ENCODE measurements around the gene SIRT2.
A peak's percentile ranks its signal among the peaks of the same experiment; 100 is the strongest.
"Not testable (repeated sequence)": the region's sequence is repeated elsewhere in the genome, so short reads cannot be mapped to it uniquely, and the experiment has no call there.

Gene SIRT2

DNA sequence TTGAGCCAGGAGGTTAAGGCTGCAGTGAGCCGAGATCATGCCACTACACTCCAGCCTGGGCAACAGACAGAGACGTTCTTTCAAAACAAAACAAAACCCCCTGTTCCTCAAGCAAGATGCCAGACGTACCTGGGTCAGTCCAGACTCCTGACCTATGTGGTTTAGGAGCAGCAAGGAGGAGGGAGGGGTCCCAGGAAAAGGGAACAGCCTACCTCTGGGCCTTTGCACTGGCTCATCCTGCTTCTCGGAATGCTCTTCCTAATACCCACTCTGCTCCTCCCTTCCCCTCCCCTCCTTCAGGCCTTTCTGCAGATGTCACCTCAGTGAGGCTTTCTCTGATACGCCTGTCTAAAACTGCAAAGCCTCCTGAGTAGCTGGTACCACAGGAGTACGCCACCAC is 30.9 kb downstream of the SIRT2 start:
- DNase-seq (ENCODE audit: low read depth): no peak

DNA sequence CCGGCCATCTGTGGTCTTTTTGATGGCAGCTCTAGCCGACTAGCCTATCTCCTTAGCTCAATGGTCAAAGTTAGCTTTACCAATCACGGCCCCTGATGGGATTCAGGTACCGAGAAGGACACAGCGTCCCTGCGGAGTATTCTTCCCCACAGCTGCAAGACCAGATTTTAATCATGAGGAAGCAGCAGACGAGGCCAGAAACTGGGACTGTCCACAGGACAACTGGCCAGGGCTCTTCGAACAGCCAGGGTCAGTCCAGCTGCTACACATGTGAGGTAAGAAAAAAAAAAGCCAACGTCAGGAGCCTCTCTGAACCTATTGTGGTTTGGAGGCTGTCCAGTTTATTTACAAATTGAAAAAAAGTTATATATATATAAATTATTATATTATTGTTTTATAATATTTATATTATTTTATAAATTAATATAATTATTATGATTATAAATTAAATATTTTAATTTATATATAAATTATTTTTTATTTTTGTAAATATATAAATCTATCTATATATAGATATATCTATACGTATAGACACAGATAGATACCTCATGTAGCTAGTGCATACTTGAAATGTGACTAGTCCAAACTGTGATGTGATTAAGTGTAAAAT is 32.1 kb downstream of the SIRT2 start:
- DNase-seq (ENCODE audit: low read depth): no peak

DNA sequence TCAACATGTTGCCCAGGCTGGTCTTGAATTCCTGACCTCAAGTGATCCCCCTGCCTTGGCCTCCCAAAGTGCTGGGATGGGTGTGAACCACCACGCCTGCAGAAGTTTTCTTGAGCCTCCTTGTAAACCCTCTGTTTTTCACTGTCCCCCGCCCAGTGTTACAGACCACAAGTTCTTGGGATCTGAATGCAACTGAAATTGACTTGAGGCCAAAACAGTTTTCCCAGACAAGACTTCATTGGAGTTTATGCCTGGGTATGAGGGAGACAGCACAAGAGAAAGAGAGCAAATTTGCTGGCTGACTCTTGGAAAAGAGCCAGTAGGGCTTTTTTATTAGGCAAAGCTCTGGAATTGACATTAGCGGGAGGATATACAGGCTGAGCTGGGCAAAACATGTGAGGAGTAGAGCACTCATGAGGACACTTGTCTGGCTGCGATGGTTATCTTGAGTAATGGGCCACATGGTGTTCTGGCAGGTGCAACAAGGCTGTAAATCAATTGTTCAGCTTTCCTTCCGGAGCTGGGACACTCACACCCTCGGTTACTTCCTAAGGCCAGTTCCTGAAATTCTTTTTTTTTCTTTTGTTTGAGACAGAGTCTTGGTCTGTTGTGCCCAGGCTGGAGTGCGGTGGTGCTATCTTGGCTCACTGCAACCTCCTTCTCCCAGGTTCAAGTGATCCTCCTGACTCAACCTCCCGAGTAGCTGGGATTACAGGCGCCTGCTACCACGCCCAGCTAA is 36.9 kb downstream of the SIRT2 start:
- no peak for DNase-seq (ENCODE audit: low read depth)

DNA sequence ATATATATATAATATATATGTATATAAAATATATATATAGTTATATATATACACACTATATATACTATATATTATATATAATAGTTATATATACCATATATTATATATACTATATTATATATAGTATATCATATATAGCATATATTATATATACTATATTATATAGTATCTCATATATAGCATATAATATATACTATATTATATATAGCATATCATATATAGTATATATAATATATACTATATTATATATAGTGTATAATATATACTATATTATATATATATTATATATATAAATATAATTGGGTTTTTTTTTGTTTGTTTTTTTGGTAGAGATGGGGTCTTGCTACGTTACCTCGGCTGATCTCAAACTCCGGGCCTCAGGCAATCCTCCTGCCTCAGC is 38.0 kb downstream of the SIRT2 start:
- no peak for DNase-seq (ENCODE audit: low read depth)

DNA sequence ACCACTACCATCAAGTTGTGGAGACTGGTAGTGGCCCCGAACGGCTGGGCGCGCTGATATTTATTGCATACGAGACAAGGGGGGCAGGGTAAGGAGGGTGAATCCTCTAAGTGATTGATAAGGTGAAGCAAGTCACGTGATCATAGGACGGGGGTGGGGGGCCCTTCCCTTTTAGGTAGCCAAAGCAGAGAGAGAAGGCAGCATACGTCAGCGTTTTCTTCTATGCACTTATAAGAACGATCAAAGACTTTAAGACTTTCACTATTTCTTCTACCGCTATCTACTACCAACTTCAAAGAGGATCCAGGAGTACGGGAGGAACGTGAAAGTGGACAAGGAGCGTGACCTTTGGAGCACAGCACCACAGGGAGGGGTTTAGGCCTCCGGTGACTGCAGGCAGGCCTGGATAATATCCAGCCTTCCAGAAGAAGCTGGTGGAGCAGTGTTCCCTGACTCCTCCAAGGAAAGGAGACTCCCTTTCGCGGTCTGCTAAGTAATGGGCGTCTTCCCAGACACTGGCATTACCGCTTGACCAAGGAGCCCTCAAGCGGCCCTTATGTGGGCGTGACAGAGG is 39.7 kb downstream of the SIRT2 start:
- DNase-seq (ENCODE audit: low read depth): not testable (repeated sequence)

DNA sequence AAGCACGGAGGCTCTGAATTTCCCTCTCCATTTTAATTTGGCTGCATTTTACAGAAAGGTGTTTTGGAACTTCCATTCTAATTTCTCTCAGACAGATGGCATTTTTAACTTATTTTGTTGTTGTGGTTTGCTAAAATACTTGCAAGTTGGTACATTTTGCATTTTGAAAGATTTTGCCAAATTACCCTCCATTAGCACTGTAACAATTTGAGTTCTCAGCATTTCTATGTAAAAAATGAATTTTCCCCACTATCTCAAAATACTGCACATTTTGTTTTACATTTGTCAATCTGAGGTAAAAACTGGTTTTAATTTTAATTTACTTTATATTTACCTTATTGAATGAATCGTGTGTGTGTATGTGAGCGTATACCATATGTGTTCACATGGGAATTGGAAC is 42.6 kb downstream of the SIRT2 start:
- no peak for DNase-seq (ENCODE audit: low read depth)

DNA sequence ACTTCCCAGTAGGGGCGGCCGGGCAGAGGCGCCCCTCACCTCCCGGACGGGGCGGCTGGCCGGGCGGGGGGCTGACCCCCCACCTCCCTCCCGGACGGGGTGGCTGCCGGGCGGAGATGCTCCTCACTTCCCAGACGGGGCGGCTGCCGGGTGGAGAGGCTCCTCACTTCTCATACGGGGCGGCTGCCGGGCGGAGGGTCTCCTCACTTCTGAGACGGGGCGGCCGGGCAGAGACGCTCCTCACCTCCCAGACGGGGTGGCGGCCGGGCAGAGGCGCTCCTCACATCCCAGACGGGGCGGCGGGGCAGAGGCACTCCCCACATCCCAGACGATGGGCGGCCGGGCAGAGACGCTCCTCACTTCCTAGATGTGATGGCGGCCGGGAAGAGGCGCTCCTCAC is 43.7 kb downstream of the SIRT2 start:
- DNase-seq (ENCODE audit: low read depth): not testable (repeated sequence)

DNA sequence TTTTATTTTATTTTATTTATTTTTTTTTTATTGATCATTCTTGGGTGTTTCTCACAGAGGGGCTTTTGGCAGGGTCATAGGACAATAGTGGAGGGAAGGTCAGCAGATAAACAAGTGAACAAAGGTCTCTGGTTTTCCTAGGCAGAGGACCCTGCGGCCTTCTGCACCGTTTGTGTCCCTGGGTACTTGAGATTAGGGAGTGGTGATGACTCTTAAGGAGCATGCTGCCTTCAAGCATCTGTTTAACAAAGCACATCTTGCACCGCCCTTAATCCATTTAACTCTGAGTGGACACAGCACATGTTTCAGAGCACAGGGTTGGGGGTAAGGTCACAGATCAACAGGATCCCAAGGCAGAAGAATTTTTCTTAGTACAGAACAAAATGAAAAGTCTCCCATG is 44.5 kb downstream of the SIRT2 start:
- DNase-seq (ENCODE audit: low read depth): not testable (repeated sequence)

DNA sequence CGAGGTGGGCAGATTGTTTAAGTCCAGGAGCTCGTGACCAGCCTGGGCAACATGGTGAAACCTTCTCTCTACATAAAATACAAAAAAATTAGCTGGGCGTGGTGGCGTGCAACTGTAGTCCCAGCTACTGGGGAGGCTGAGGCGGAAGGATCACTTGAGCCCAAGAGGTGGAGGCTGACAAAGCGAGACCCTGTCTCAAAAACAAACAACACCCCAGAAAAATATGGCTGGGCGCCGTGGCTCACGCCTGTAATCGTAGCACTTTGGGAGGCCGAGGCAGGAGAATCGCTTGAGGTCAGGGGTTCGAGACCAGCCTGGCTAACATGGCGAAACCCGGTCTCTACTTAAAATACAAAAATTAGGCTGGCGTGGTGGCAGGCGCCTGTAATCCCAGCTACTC is 46.2 kb downstream of the SIRT2 start:
- DNase-seq (ENCODE audit: low read depth): no peak

DNA sequence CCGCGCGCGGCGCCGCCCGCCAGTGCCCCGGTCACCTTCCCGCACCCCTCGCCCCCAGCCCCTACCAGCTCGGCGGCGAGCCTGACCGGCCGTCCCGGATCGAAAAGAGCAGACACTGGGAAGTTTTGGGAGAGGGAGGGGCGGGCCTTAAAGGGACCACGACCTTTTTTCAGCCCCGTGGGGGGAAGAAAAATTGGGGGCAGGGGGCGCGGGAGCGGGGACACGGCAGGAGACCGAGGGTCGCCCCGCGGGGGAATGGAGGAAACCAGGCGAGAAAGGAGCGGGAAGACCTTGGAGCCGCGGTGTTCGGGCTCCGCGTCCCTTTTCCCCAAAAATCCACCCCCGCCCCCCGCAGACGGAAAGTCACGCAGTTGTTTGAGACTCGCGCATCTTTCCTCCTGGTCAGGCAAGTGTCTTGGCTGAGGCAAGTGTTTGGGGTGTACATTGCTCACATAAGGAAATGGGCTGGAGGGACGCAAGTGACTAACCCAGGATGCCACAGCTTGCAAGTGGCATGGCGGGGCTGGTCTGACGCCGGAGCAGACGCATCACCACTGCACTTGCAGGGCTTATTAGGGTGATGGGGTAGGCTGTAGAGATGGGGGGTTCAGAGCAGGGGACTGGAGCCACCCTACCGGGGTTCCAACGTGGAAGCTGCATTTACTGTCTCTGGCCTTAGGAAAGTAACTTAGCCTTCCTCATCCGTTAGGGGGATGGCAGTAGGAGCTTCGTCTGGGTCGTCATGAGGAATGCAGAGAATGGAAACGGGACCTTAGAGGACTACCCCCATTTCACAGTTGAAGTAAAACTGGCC is 47.0 kb downstream of the SIRT2 start:
- DNase-seq (ENCODE audit: low read depth): peak; percentile 53

DNA sequence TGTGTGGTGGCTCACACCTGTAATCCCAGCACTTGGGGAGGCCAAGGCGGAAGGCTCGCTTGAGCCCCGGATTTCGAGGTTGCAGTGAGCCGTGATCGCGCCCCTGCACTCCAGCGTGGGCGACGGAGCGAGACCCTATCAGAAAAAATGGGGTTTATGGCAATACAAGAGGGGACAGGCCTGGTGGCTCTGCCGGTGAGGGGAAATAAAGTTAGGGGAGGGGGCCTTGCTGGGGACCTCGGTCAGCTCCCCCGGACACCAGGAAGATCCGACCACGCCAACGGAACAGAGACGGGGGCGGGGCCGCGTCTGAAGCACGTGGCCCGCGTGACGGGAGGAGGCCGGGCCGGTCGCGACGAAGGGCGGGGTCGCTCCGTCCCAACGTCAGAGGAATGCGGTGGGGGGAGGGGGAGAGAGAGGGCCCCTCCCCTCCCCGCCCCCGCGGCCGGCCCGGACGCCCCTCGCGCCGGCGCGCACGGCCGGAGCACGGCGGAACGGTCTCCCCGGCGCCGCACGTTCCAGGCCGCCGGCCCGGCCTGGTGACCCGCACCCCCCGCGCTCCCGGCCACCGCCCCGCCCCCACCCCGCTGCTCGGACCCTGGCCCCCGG is 47.7 kb downstream of the SIRT2 start:
- DNase-seq (ENCODE audit: low read depth): peak; percentile 83

DNA sequence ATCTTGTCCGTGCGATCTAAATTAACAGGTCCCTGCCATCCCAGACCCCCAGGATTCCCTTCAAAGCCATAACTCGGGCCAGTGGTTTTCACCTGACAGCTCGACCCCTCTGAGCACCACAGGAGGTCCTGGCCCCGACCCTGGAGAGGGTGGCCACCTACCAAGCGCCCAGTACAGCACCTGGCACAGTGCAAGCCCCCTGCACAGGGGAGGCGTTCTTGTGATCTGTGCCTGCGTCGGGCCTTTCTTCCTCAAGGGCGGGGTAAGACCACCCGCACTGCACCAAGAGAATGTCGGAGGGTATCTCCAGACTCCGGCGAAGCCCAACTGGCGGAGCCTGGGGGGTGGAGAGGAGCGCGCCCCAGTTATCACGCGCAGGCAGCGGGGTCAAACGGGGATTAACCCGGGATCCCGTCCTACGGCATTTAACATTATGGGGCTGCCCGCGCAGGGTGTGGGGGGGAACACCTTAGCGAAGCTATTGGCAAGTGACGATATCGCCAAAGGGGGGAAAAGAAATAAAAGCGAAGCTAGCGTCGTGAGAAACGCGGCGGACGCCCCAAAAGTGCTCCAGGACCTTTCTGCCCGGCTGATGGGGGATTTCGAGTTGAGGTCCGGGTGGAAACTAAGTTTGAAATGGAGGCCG is 48.3 kb downstream of the SIRT2 start:
- peak; percentile 36 for DNase-seq (ENCODE audit: low read depth)

DNA sequence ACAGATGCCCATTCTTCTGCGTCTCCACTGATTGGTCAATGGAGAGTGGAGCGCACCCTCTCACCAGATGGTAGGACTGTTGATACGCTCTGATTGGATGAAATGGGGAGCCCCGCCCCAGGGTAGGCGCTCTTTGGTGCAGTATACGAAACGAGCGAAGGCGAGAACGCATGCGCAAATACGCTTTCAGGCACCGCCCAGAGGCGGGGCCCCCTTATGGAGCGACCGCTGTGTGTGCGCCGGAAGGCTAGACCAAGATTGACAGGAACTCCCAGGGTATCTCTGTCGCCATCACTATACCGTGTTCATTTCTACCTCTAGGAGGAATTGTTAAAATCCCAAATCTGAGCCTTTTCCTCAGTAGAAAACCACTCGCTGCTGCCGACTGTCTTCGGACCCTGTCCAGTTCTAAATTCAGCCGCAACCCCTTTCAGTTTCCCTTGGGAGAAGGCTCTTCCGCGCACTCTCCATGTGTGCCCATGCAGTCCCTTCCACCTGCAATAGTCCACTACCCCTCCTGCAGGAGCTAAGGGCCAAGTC is 48.9 kb downstream of the SIRT2 start:
- peak; percentile 98 for DNase-seq (ENCODE audit: low read depth)

DNA sequence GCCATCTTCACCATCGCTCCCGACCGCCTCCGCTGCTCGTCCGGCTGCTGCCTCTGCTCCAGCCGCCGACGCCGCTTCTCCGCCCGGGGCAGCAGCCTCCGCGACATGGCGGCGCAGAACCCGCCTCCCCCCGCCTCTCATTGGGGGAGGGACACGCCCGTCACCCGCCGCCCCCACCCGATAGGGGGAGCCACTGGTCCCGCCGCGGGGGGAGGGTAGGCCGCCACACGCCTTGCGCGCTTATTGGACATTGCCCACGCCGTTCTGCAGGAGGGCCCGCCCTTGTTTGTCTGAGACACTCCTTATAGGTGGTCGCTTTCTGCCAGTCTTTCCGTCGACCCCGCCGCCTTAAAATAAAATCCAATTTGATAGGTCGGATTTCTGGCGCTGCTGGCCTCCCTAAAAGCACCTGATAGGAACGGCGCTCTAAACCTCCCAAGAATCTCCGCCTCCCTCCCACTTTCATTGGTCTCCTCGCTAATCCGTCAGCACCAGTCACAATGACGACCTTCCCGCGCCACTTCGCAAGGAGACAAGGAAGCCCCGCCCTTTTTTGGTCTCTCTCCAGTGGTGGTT is 49.5 kb downstream of the SIRT2 start, which contains the start of gene HNRNPL:
Gene HNRNPL (minus strand): TSS at position 127 of the 576 bp plus-strand sequence. CDS start 20 bp downstream, at position 107.
- DNase-seq (ENCODE audit: low read depth): peak; percentile 98

DNA sequence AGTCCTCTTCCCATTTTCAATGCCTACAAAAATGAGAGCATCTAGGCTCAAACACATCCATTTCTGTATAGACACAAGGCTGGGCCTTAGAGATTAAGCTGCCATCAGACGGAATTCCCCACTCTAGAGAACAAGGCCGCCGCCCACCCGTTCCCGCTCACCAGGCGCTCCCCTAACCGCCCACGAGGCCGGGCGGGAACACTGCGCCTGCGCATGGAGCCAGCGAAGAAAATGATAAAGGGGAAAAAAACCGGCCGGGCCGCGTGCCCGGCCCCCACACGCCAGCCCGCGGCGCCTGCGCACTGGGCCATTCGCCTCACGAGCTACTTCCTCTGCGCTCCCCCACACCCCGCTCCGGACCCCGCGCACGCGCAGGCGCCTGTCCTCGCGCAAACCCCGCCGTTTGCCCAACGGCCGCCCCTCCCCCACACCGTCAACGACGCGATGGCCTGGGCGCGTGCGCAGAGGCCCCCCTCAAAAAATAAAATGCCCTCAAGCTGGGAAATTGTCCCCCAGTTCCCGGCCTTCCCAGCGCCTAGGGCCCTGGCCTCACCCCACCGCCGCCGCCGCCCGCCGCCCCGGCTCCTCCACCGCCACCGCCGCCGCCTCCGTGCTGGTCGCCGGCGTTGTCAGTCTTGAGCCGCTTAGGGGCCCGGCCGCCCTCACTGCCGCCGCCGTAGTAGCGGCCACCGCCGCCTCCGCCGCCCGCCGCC is 50.1 kb downstream of the SIRT2 start:
- peak; percentile 99 for DNase-seq (ENCODE audit: low read depth)

DNA sequence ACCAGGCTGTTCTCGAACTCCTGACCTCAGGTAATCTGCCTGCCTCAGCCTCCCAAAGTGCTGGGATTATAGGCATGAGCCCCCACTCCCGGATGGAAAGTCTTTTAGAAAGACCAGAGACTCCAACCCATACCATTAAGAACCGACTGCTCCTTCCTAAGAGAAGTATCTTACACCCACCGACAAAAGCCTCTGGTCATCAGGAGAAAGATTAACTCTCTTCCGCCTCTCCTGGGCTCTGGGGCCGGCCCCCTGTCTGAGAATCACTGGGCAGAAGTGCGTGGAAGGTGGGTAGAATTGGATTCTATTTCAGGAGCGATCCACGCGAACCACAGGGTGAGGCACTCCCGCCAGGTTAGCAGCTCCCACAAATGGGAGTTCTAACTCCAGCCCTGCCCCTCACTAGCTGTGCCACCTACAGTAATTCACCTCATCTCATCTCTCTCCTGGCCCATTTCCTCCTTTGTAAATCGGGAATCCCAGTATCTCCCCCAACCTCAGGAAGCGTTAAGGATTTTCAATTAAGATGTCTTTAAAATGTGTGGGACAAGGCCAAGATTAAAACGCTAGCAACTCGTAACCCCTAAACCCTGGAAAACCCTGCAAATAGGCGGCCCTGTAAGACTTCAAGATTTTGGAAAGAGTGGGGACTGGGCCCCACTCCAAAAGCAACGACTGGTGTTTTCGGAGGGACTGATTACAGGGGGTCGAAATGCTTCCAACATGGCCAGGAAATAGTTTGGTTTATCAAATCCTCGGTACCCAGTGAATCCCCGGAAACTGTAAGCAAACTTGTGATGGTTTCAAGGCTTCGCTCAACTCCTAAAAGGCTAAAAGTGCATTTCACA is 50.9 kb downstream of the SIRT2 start:
- no peak for DNase-seq (ENCODE audit: low read depth)

DNA sequence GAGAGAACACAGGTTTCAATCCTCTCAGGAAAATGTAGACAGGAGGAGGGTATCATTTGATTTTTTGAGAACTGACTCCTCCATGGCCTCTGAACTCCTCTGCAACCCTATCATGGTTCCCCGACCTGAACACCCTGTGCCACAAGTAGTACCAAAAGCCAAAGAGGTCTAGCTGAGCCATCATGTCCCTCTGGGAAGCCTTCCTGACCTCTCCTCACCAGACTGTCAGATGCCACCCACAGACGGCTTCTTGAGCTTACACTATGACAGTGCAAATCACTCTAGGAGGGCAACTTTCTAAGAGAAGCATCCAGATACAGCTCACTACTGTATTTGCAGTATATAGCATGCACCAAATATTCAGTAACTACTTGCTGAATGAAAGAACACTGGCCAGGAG is 53.3 kb downstream of the SIRT2 start:
- DNase-seq (ENCODE audit: low read depth): no peak

DNA sequence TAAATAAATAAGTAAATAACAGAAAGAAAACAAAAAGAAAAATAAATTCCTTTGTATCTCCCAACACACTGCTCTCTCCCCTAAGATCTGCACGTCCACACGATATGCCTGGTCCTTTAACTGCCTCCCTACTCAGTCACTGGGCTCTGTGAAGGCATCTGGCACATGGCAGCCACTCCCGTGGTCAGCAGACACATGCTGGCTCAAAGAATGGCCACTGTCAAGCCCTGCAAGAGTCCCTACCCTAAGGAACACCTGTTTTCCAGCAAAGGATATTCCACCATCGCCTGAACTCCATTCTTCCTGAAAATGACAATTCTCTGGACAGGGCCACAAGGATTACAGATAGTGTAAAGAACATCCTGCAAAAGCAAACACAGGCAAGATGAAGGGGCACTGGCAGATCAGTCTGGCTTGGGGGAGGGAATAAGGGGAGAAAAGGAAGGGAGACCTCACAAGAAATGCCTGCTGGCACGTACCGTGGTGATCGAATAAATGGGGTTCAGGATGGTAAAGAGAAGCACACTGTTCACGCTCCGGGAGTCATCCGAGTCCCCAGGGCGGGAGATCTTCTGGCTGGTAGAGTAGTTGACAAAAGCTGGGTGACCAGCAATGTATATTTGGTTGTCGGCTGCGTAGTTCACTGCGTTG is 53.9 kb downstream of the SIRT2 start:
- DNase-seq (ENCODE audit: low read depth): no peak

Data from stimulated activated CD8-positive, alpha-beta memory T cell treated with anti-CD3 and anti-CD28 coated beads, Interleukin-12 subunit alpha, Interleukin-12 subunit beta, amount 100 ng/mL, for 4 hours (primary cell).